A549 (cell line): Measurements from ENCODE around the gene TPGS1. TPM values are rescaled to one million over a fixed set of nuclear protein-coding genes. Genes with fewer than 3 reads are reported as not detected.
"Not testable (repeated sequence)": the region's sequence is repeated elsewhere in the genome, so short reads cannot be mapped to it uniquely, and the experiment has no call there.

Source experiments
- ATAC-seq, 2 experiments: fragments of 200-7000 bp in 1 of 2; fragments of >200 bp in 1 of 2; cut with Nextera tagmentation in 1 of 2; cut with Tn5 transposase in 1 of 2; 3 replicates each; pipeline versions ENCODE4 v1.8.0 to v1.9.1; 2018 to 2020; ENCODE audit warnings: mild to moderate bottlenecking in 1 of 2, moderate library complexity in 1 of 2
- CTCF ChIA-PET: fragments of 300-600 bp; sonication (Branson Sonifier 250); formaldehyde crosslinking; extraction: SDS; loops from one replicate; lab custom pipeline; 2021; ENCODE audit warnings: antibody characterized with exemption, inconsistent platforms; lab: Yijun Ruan, JAX
- POLR2A ChIA-PET: fragments of 350-600 bp; formaldehyde crosslinking; extraction: SDS; loops from one replicate; lab custom pipeline; 2021; ENCODE audit warnings: antibody characterized with exemption, inconsistent platforms; lab: Yijun Ruan, JAX
- DNase-seq, 2 experiments: peaks; one replicate each; pipeline versions ENCODE4 v3.0.0 to v3.0.0-alpha.2; 2011 to 2016; ENCODE audit warnings: low read depth in 1 of 2, low spot score in 1 of 2
- FAIRE-seq: peaks from 2 replicates; lab custom pipeline; 2011; peaks lifted over from hg19 to GRCh38; lab: Jason Lieb, UNC
- H3K27ac ChIP-seq, 2 experiments: fragments of >200 bp; sonication (Bioruptor Twin); formaldehyde crosslinking; 3 replicates each; pipeline ENCODE4 v1.5.1; 2016 to 2017
- H3K4me1 ChIP-seq: fragments of >200 bp; sonication (Bioruptor Twin); formaldehyde crosslinking; 3 replicates; pipeline ENCODE4 v1.6.1; 2016
- H3K4me2 ChIP-seq: fragments of >200 bp; sonication (Bioruptor Twin); formaldehyde crosslinking; 3 replicates; pipeline ENCODE4 v1.6.1; 2016
- H3K4me3 ChIP-seq: fragments of >200 bp; sonication (Bioruptor Twin); formaldehyde crosslinking; 3 replicates; pipeline ENCODE4 v1.5.1; 2016
- H3K9me3 ChIP-seq: fragments of >200 bp; sonication (Bioruptor Twin); formaldehyde crosslinking; 3 replicates; pipeline ENCODE4 v1.6.1; 2016
- HDAC2 ChIP-seq: fragments of 200-600 bp; sonication (generic); IDR thresholded peaks from 2 replicates; pipeline ENCODE4 v1.6.1; 2016
- KDM5A ChIP-seq: fragments of 200-600 bp; sonication (generic); IDR thresholded peaks from 2 replicates; pipeline ENCODE4 v1.6.1; 2016; ENCODE audit warnings: antibody characterized with exemption, mild to moderate bottlenecking
- MAZ ChIP-seq: fragments of 150-350 bp; IDR thresholded peaks from 2 replicates; pipeline ENCODE4 v1.6.1; 2014; ENCODE audit warnings: antibody characterized with exemption, low read depth, low read length, borderline replicate concordance
- RAD21 ChIP-seq, 2 experiments: fragments of >200 bp in 1 of 2; sonication (Bioruptor Twin) in 1 of 2; formaldehyde crosslinking in 1 of 2; IDR thresholded peaks in 1 of 2; conservative IDR thresholded peaks in 1 of 2; 2 replicates in 1 of 2; 3 replicates in 1 of 2; pipeline ENCODE4 v1.6.1; 2012 to 2018; ENCODE audit warnings: inconsistent platforms in 1 of 2
- REST ChIP-seq: fragments of 200-600 bp; sonication (generic); IDR thresholded peaks from 2 replicates; pipeline ENCODE4 v1.6.1; 2016; ENCODE audit warnings: antibody characterized with exemption, mild to moderate bottlenecking, moderate library complexity
- SMC3 ChIP-seq: fragments of >200 bp; sonication (Bioruptor Twin); formaldehyde crosslinking; IDR thresholded peaks from 3 replicates; pipeline ENCODE4 v1.6.1; 2018; ENCODE audit warnings: inconsistent platforms
- WGBS: methylation state at CpG from one replicate; pipeline ENCODE4 v1.1.6; 2017; ENCODE audit errors: missing lambda C conversion rate; 5-methylcytosine and 5-hydroxymethylcytosine counted together
- polyA plus RNA-seq, 4 experiments: library from polyadenylated mRNA; depleted of rRNA in 3 of 4; stranded (reverse); fragments of >200 nt; fragmentation: RNase III in 1 of 4; extraction: RNeasy Plus Mini Kit Qiagen cat#74134 plus additional on column Dnase treatment in 1 of 4; gene quantifications; 2 replicates in 3 of 4; 3 replicates in 1 of 4; pipeline ENCODE4 v1.2.3, GENCODE V29; 2011 to 2017
- TF ChIP-seq, protein P1 (sequence below): IDR thresholded peaks from 2 replicates; pipeline ENCODE4 v1.6.1; 2012
- TF ChIP-seq, protein P2 (sequence below): fragments of >200 bp; sonication (Bioruptor Twin); formaldehyde crosslinking; IDR thresholded peaks from 3 replicates; pipeline ENCODE4 v1.5.1; 2016

Gene TPGS1
- polyA plus RNA-seq, 2 of the 4 experiments (the other 2 are of a cell fraction), result 2.7 to 13.1 TPM

- Histone ChIP-seq H3K9me3 (no peaks in the 10 kb centered on the region), H3K27ac (peak overlapping the region in 1 of 2 experiments; percentile 61; a peak in 3 of 6 replicates), H3K4me3 (0 out of 3 replicates have a peak overlapping the region, but pooled peaks have one; percentile 5), H3K4me2 (peak overlapping the region; percentile 71), H3K4me1 (no peaks in the 10 kb centered on the region)
- ATAC-seq, result peak; percentile 85 to 87
- TF ChIP-seq, protein P1, sequence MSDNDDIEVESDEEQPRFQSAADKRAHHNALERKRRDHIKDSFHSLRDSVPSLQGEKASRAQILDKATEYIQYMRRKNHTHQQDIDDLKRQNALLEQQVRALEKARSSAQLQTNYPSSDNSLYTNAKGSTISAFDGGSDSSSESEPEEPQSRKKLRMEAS, result peak; percentile 44; the same call in 1 of the 2 replicates
- TF ChIP-seq SMC3 (peak; percentile 56; the same call in 2 of the 3 replicates), KDM5A (no peak), RAD21 (conservative IDR thresholded peaks at IDR 0.05 in 1 of 2, IDR thresholded peaks at IDR 0.05 in 1 of 2) (peak; percentile 57 to 59), MAZ (no peak)
- TF ChIP-seq, protein P2, sequence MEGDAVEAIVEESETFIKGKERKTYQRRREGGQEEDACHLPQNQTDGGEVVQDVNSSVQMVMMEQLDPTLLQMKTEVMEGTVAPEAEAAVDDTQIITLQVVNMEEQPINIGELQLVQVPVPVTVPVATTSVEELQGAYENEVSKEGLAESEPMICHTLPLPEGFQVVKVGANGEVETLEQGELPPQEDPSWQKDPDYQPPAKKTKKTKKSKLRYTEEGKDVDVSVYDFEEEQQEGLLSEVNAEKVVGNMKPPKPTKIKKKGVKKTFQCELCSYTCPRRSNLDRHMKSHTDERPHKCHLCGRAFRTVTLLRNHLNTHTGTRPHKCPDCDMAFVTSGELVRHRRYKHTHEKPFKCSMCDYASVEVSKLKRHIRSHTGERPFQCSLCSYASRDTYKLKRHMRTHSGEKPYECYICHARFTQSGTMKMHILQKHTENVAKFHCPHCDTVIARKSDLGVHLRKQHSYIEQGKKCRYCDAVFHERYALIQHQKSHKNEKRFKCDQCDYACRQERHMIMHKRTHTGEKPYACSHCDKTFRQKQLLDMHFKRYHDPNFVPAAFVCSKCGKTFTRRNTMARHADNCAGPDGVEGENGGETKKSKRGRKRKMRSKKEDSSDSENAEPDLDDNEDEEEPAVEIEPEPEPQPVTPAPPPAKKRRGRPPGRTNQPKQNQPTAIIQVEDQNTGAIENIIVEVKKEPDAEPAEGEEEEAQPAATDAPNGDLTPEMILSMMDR, result peak; percentile 50
- WGBS, result 21% methylated on average over 34 of the region's 36 CpGs
- peak; percentile 70 to 79 for DNase-seq
- ChIA-PET POLR2A (no interaction called here), CTCF (interaction anchor here (0.9 to 1.0 kb wide), 2 partner anchors 9 to 70 kb away, joined by 3 to 4 read pairs; no protein-coding TSS in a partner anchor)
- no peak for FAIRE-seq
Observed at GRCh38 chr19:480016-480855, 27.1 kb upstream of the TPGS1 start.

DNA sequence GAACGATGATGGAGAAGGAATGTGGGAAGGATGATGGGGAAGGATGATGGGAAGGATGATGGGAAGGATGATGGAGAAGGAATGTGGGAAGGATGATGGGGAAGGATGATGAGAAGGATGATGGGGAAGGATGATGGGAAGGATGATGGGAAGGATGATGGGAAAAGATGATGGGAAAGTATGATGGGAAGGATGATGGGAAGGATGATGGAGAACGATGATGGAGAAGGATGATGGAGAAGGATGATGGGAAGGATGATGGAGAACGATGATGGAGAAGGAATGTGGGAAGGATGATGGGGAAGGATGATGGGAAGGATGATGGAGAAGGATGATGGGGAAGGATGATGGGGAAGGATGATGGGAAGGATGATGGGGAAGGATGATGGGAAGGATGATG is 26.2 kb upstream of the TPGS1 start:
- H3K4me2 ChIP-seq, FAIRE-seq, H3K9me3 ChIP-seq, DNase-seq, ATAC-seq, POLR2A ChIA-PET, H3K27ac ChIP-seq, H3K4me1 ChIP-seq, H3K4me3 ChIP-seq: not testable (repeated sequence)
- CTCF ChIA-PET, result interaction anchor here (0.6 kb wide), 1 partner anchor 119 kb away, joined by 3 read pairs; no protein-coding TSS in a partner anchor
- 43% methylated on average over 3 of the region's 3 CpGs for WGBS

DNA sequence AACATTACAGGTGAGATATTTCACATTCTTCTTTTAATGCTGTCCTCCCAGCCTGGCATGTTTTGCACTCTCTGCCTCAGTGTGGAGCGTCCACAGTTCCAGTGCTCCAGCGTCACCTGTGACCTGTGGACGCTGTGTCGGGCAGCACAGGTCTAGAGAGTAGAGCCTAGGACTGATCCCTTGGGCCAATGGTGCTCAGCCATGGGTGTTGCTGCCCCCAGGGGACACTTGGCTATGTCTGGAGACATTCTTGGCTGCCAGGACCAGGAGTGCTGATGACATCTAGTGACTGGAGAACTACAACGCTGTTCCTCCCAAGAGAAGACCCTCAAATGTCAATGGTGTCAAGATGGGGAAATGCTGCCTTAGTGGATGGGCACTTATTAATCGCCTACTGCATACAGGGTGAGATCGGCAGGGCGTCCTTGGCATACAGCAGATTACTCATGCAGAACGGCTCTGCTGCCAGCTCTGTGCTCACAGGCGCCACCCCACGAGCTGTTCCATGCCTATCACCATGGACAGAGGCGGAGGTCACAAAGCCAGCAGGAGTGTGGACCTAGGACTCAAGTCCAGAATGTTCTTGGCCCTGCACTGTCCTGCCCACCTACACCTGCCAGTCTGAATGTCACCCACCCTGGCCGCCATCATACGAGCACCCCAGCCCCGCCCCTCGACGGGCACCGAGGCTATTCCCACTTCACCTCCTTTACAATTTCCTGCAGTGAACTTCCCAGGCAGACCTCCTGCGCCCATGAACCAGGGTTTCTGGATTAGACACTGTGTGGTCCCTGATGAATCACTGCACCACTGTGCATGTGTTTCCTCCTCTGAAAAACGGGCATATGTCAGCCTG is 24.9 kb upstream of the TPGS1 start:
- no peak for DNase-seq
- WGBS, result 25% methylated on average over 19 of the region's 20 CpGs
- TF ChIP-seq REST (peak; percentile 72), HDAC2 (no peak)
- Histone ChIP-seq H3K27ac (no peak overlapping the region), H3K4me1 (no peaks in the 10 kb centered on the region), H3K9me3 (no peaks in the 10 kb centered on the region), H3K4me3 (no peak overlapping the region), H3K4me2 (no peak overlapping the region)
- ChIA-PET CTCF (no interaction called here), POLR2A (no interaction called here)
- no peak for FAIRE-seq
- peak in 1 of 2 experiments; percentile 44; a peak in 3 of 6 replicates for ATAC-seq
